ENCODE results near the gene CBARP.

The CBARP gene

DNA sequence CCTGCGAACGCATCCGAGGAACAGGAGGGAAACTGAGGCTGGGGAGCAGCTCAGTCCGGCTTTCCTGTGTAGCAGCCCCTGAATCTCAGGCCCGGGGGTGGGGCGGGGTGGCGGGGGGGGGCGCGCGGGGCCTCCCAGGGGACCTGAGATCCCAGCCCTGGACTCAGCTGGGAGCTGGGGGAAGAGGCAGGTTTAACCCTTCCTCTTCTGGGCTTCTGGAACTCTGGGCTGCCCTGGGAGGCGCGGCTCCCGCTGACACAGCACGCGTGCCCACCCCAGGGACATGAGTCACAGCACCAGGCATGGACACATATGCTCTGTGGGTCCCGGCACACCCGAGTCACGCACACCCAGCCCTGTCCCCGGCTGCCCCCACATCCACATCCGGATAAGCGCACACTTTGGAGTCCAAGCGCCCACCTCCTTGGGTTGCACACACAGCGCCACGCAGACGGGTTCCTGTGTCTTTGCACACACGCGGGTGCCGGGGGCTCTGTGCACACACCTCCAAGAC, 27.9 kb upstream of the CBARP start:
- DNase-seq (ENCODE audit: low read depth, low spot score) = no peak

DNA sequence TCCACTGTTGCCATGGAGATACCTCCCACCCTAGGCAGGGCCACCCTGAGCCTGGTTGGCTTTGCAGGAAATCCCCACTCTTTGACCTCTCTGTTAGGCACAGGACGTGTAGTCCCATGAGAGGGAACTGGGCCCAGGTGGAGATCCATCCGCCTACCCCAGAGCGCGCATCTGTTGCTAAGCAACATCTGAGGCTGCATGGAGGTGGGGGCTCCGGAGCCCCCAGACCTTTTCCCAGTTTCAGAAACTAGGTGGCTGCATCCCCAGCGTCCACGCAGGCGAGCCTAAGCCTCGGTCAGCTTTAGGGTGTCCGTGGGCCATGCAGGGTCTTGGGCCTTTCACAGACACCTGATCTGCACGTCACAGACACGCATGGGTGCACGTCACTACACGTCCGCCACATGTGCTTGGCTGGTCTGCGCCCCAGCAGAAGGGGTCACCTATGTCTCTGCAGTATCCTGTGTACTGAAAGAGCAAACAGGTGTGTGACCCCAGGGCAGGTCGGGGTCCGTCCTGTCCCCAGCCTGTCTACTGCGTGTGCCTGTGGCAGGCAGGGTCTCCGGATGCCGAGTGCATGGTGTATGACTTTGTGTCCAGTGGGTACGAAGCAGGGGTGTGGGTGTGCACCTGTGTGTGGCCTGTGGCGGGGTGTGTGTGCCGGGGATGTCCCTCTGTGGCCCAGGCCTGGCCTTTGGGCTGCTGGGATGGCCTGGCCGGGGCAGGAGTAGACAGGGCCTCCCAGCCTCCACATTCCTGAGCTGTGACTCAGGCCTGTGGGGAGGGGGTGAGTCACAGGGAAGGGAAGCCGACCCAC, 27.2 kb upstream of the CBARP start:
- DNase-seq (ENCODE audit: low read depth, low spot score) = no peak

DNA sequence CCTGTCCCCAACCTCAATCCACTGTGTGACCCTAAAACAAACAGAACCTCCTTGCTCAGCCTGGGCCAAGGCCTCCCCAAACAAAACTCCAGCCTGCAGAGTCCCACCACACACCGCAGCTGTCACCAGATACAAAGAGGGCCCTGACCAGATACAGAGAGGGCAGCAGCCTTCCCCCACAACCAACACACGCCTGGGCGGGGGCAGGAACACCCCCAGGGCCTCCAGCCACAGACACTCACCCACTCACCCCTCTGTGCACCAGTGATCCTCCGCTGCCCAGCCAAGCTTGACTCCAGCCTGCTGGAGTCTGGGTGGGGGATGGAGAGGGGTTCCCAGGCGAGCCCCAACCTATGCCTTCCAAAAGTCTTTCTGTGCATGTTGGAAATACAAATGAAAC, 25.4 kb upstream of the CBARP start:
- DNase-seq (ENCODE audit: low read depth, low spot score) = no peak

DNA sequence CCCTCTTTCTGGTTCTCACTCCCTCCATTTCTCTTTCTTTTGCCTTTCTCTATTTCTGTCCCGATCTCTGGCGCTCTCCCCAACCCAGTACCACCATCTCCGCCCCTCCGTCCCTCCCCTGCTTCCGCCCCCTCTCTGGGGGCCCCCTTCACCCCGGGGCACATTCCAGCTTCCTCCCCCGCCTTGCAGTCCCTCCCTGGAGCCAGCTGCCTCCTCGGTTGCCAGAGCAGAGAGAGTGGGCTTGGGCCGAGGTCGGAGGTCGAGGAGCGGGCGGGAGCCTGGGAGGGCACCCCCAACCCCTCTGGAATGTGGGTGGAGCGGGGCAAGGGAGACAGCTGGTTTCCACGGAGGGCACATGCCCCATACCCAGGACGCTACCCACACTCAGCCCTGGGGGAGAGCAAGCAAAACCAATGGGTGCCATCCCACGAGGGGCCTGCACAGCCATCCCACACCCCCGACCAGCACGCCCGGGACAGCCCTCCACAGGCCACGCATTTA, 24.9 kb upstream of the CBARP start:
- no peak for DNase-seq (ENCODE audit: low read depth, low spot score)

DNA sequence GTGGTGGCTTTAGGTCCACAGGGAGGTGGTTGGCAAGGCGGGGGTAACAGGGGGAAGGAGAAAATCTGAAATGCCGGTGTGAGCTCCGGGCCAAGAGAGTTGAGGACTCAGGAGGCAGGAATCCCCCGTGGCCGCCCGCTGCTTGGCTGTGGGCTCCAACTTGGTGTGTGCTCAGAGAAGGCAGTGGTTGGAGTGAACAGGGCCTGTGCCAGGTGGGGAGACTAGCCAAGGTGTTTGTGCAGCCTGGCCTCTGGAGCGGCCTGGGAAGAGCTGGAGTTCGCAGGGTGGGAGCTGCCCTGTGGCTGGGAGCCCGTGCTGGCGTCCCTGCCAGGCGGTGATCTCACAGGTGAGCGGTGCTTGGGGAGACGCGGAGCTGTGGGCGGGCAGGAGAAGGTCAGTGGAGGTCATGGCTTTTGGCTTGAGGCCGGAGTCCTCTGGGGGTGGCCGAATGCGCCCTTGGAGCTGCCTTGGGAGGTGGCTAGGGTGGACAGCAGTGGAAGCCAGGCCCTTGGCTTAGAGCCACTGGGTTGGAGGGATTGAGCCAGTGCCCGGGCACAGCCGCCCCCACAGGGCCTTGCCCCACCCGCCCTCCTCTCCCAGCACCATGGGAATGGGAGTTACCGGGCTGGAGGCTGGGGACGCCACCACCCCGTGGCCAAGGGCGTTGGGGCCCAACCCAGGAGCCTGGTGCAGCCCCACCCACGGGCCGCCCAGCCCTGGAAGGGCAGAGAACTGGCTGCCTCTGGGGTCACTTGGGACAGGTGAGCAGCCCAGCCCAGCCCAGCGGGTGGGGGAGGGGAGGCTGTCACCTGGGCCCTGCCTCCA, 24.2 kb upstream of the CBARP start:
- DNase-seq (ENCODE audit: low read depth, low spot score) = no peak

DNA sequence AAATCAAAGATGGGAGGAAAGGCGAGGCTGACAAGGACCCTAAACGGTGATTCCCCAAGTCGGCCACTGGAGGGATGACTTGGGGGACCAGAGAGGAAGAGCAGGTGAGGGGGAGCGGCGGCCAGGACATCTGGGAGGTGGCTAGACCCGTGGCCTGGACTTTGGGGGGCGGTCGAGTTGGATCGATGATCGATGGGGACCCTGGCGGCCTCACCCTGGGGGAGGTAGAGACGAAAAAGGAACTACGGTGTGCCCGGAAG, 23.7 kb upstream of the CBARP start:
- DNase-seq (ENCODE audit: low read depth, low spot score) = no peak

DNA sequence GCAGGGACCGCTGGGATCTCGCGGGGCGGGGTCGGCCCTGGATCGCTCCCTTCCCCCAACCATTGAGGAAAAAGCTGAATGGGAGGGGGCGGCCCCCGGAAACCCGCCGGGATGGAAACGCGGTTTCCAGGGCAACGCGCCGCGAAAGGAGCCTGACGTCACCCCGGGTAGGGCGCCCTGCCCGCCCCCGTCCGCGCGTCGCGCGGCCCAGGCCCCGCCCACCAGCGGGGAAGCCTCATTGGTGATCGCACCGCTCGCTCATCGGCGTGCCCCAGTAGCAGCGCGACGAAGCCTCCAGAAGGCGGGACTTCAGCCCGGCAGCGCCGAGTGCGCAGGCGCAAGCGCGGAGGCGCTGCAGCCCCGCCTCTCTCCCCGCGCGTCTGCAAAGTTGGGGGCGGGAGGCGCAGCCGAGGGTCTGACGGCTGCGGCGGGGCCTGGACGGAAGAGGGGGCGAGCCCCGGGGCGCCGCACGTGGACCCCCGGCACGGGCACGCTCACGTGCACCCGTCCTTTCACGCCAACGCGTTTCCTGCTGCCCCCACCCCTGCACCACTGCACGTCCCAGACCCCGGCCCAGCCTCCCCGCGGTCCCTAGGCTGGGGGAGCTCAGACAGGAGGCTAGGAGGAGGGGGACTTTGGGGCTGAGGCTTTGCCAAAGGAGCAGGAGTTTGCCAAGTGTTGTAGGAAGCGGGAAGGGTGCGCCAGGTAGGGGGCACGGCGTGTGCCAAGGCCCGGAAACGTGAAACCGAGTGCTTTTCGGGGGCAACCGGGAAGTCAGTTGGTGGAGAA, 23.1 kb upstream of the CBARP start:
- DNase-seq (ENCODE audit: low read depth, low spot score) = peak; percentile 93

DNA sequence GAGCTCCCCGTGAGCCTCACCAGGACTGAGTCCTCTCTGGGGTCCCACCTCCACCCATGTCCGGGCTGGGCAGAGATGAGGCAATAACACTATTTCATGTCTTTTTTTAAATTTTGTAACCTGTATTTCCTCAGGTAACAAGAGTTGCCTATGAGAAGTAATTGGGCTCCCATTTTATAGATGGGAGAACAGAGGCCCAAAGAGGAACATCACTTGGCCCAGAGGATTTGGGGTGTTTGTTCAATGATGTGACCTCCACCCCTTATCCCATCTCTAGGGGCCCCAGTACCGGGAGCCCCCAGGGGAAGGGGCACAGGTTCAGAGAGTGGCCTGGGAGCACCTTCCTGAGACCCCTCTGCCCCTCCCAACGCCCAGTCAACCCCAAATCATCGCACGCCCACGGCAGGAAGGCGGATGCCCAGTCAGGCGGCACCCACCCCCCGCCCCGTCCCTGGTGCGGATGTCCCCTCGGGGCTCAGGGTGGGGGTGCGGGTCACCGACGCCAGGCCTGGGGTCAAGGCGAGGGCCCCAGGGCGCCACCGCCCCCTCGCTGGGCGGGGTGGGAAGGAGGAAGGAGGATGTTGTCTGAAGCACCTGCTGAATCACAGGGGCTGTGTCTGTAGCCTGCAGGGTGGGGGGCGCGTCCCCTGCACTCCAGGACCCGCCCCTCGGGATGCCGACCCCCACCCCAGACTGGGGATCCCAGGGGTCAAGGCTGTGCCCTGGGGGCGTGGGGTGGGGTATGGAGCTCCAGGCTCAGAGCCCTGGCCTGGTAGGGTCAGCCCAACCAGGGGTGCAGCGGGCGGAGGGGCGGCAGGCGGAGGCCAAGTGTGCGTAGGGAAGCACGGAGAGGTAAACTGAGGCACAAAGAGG, 22.3 kb upstream of the CBARP start:
- no peak for DNase-seq (ENCODE audit: low read depth, low spot score)

DNA sequence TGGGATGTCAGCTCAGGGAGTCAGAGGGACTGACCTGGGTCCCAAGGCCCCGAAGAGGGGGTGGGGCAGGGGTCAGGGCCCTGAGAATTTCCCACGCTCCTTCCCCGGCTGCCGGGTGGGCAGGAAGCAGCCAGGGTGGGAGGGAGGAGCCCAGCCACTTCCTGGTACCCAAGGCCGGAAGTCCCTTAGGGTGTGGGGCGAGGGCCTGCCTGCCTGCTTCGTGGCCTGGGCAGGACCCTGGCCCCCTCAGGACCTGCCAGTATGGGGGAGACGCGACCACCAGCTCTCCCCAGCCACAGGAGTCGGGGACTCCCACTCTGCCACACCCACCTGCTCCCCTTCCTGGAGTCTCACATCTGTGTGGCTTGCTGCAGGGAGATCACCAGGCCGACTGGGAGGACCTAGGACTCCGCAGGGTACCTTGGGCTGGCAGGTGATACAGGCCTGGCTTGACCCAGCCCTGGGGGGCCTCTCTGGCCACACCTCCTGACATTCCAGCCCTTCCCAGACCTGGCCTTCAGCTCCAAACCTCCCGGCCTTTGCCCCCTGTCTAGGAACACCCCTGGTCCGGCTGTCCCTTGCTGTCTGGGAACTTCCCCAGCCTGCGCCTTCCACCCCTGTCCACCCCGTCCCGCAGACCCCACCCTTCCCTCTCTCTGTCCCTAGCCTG, 21.5 kb upstream of the CBARP start:
- DNase-seq (ENCODE audit: low read depth, low spot score) = no peak

DNA sequence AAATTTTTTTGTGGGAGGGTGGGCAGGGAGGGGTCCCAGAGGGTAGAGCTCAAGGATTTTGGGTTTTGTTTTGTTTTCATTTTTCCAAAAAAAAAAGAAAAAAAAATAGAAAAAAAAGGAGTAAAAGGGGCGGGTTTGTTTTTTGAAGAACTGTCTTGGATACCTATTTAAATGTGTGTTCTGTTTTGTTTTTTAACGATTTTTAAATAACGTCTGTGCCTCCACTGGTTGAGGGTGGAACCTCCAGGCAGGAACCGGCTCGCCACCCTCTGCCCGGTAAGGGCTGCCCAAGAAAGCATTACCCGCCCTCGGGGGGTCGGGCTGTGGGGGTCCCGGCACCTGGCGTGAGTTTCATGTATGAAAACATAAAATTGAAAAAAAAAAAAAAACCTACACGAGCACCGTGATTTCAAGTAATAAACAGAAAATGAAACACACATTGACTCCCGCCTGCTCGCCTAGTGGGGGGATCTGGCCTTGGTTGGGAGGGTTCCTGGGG, 21.0 kb upstream of the CBARP start:
- no peak for DNase-seq (ENCODE audit: low read depth, low spot score)

DNA sequence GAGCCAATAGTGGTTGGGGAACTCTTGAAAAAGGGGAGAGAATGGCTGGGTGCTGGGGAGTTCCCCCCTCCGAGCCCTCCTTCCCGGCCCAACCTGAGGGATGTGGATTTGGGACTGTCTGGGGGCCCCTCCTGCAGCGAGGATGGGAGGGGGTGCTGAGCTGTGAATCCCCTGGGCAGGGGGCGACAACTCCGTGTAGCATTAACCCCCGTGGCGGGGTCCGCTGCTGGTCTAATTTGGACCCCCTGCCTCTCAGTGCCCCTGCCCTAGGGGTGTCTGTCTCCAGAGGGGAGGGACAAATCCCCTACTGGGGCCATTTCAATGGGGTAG, 20.3 kb upstream of the CBARP start:
- DNase-seq (ENCODE audit: low read depth, low spot score) = no peak

DNA sequence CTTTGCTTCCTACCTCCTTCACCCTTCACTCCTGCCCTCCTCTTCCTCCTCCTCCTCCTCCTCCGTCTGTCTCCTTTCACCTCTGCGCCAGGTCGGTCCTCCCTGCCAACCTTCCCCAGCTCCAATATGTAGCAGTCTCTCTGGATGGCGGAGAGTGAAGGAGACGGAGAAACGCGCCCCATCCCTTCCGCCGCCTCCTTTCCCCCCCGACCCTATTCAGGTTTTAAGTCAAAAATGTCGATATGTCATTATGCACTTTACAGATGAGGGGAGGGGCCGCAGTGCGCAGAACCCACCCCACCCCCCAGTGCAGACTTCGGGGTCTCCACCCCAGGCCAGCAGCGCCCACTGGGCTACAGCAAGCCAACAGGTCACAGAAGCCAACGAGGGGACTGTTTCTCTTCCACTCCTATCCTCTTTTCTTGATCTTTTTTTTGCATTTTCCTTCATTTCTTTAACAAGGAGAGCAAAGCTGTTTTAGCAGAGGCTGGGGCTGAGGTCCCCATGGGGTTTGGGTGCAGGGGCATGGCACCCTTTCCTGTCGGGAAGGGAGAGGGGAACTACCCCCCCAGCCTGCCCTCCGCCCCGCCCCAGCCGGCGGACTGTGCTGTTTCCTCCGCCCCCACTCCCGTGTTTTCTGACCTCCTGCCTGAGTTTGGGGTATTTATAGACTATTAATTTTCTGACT, 19.8 kb upstream of the CBARP start:
- DNase-seq (ENCODE audit: low read depth, low spot score) = no peak

DNA sequence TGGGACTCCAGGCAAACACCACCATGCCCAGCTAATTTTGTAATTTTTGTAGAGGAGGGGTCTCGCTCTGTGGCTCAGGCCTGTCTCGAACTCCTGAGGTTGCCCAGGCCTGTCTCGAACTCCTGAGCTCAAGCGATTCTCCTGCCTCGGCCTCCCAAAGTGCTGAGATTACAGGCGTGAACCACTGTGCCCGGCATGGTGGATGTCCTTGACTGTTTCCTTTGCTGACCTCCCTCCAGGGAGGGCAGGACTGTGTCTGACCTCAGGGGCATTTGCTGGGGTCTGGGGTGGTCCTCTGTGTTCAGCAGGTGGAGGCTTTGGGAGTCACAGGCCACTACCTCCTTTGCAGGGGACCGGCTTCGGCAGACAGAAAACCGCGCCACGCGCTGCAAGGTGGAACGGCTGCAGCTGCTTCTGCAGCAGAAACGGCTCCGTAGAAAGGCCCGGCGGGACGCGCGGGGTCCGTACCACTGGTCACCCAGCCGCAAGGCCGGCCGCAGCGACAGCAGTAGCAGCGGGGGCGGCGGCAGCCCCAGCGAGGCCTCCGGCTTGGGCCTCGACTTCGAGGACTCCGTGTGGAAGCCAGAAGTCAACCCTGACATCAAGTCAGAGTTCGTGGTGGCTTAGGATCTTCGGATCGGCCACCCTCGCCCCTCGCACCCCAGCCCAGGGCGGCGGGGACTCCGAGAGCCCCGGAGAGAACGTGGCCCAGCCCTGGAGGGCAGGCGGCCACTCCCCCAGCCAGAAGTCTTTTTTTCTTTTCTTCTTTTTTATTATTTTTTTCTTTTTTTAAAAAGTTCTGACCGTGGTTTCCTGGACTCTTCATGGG, 19.1 kb upstream of the CBARP start:
- DNase-seq (ENCODE audit: low read depth, low spot score) = no peak

DNA sequence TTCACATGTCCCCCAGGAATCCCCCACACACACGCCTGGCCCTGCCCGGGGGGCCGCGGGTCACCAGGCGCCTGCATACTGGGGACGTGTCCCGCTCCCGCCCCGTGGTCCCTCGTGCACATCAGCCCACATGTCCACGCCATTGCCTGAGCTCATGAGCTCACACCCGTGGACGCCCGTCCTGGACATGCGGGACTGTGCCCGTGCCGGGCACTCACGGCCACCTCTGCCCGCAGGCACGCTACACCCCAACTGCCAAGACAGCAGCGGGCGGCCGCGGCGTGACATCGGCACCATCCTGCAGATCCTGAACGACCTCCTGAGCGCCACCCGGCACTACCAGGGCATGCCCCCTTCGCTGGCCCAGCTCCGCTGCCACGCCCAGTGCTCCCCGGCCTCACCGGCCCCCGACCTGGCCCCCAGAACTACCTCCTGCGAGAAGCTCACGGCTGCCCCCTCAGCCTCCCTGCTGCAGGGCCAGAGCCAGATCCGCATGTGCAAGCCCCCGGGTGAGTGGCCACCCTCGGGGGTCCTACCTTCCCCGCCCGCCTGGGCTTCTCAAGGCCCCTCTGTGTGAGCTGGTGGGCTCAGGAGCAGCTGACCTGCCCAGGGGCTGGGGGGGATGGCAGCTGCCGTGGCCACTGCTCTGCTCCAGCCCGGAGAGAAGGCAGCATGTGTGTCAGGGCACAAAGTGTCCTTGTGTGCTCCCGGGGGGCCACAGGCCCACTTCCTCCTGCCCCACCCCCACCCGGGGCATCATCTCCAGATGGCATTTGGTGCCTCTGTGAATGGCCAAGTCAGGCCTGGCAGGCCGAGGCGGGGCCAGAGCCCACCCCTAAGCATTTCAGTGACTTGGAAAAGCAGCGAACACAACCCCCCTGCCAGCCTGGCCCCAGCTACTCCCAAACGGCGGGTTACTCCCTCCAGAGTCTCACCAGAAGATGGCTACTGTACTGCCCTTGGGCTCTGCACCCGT, 17.7 kb upstream of the CBARP start:
- no peak for DNase-seq (ENCODE audit: low read depth, low spot score)

DNA sequence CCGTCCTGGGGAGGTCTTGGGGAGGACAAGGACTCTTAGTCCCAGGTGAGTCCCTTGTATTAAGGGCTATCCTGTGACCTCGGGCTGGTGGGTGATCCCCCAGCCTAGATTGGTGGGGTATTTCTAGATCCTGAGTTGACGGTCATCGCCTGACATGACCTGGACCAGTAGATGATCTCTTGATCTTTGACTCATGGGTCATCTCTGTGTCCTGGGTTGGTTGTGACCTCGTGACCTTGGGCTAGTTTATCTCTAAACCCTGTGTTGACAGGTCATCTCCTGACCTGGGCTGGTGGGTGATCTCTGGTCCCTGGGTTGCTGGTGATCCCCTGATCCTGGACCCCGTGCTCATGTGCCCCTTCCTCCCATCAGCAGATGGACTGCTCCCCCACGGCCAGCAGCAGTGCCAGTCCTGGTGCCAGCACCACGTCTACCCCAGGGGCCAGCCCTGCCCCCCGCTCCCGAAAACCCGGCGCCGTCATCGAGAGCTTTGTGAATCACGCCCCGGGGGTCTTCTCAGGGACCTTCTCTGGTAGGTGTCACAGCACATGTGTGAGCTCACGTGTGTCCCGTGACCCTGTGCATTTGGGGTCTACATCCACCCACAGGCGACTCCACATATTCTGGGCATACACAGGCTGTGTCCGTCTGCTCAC, 16.9 kb upstream of the CBARP start:
- DNase-seq (ENCODE audit: low read depth, low spot score) = no peak

DNA sequence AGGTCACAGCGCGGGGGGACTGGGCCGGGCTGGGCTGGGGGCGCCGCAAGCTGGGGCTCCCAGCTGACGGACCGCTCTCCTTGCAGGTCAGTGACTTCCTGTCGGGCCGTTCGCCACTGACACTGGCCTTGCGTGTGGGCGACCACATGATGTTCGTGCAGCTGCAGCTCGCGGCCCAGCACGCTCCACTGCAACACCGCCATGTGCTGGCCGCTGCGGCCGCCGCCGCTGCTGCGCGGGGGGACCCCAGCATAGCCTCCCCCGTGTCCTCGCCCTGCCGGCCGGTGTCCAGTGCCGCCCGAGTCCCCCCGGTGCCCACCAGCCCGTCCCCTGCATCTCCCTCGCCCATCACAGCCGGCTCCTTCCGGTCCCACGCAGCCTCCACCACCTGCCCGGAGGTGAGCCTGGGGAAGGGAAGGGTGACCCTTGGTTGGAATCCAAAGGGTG, 16.3 kb upstream of the CBARP start:
- DNase-seq (ENCODE audit: low read depth, low spot score) = no peak

DNA sequence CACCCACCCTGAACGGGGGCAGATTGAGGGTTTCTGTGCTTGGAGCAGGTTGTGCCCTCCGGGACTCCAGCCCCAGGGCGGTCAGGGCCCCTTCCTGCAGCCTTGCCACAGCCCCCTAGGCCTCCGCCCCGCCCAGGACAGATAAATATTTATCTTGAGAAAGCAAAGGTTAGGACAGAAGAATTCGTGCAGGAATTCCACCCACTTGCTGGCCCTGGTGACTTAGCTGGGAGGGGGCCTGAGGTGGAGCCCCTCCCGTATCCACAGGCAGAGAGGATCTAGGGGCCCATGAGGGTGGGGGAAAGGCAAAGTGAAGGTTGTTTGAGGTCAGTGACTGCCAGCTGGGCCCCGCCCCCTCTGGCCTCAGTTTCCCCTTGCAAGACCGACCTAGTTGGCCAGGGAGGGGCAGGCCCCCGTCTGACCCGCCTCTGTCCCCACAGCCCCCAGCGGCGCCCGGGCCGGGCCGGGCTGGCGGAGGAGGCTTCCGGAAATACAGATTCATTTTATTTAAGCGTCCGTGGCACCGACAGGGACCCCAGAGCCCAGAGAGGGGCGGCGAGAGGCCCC, 15.8 kb upstream of the CBARP start:
- DNase-seq (ENCODE audit: low read depth, low spot score) = no peak
